HuH-7 (cell line): ENCODE measurements around the gene NFE2L1.
"Not testable (repeated sequence)": the region's sequence is repeated elsewhere in the genome, so short reads cannot be mapped to it uniquely, and the experiment has no call there.

Experiments
- DNase-seq: peaks from one replicate; pipeline ENCODE4 v3.0.0; 2011; ENCODE audit warnings: low spot score

Gene NFE2L1

DNA sequence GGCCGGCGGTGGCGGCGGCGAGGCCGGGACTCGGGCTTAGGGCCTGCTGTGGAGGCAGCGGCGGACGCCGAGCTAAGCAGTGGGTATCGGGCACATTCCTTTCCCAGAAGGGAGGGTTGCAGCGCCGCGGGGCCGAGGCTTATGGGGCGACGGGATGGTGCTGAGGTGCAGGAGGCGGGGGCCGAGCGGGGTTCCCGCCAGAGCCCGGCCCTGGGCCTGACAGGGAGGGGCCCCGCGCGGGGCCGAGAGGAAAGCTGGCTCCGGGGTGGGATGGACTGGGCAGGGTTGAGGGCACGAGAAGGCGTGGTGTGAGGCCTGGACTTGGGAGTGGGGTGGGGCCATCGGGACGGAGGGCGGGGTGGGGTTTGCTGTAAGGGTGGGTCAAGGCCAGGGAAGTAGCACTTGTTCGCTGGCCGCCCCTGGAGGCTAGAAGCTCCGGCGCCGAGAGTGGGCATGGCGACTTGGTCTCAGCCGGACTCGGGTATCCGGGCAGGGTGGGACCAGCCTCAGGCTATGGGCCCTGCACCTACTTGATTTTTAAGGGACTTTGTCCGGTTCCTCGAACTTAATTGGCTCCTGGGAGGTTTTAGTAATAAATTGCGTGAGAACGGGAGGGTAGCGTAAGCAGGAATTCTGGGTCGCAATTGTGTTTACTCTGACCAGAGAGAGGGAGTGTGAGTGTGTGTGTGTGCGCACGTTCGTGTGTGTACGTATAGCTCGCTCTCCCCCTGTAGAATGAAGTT lies 396 bp downstream of the NFE2L1 start:
- peak; percentile 95 for DNase-seq

- DNase-seq: no peak
Measured at GRCh38 chr17:48051283-48051682, 3.1 kb downstream of the NFE2L1 start.

GRCh38 chr17:48051706-48052486 lies 3.7 kb downstream of the NFE2L1 start:
- DNase-seq: no peak

DNA sequence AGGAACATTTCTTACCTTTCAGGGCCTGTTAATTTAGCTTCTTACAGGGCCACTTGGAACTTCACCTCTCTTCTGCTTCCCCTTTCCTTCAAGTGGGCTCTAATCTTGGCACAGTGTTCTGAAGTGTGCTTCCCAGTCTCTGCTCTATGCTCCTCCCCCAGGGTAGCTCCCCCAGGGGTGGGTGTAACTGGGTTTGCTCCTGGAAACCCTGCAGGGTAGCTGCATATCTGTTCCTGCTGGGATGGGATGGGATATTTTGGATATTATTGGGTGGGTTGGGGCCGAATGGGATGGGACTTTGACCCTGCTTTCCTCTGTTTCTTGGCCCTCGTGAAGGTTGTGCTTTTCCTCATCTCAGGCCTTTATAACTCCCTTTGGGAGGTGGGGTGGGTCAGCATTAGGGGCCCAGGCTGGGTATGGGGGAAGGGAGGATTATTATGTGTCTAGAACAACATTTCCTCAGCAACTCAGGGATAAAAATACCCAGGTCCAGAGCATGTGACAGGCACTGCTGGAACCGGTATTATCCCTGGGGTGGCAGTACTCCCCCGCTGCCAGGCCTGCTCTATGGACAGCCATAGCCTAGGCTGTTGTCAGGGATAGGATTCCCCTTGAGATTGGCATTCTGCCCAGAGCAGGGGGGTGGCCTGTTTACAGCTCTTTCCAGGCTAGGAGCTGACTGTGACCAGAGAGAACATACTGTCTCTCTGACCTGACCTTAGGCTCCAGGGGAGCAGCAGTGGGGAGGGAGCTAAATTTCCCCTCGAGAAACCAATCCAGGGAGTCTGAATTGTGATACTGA lies 5.0 kb downstream of the NFE2L1 start:
- DNase-seq: no peak

- no peak for DNase-seq
Measured at GRCh38 chr17:48053758-48054237, 5.6 kb downstream of the NFE2L1 start.

- DNase-seq: no peak
Measured at GRCh38 chr17:48054238-48055185, 6.4 kb downstream of the NFE2L1 start.

DNA sequence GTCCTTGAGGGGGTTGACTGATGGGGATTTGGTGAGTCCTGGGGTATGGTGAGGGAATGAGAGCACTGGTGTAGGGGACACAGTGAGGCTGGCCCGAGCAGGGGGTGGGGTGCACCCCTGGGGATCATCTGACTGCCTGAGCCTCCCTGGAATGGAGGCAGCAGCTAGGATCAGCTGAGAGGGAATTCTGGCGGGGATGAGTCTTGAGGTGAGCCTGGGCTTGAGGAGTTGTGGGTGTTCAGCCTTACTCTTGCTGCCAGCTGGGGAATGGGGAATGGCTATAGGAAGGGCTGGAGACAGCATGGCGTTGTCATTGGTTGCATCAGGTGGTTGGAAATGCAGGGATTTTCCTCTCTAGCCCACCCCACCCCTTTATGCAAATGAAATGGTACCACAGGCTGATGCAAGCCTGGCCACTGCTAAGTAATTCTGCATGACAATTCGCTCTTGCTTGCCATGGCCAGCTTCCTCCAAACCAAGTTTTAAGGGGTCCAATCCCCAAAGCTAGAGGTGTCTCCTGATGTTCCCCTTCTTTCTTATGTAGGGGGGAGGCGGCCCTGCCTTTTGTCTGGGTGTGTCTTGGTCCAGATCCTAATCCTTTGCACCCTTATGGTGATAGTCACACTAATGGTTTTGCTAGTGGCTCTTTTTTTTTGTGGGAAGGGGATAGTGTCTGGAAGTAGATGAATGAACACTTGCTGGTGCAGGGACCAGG lies 7.5 kb downstream of the NFE2L1 start:
- peak; percentile 64 for DNase-seq

- DNase-seq: no peak
Measured at GRCh38 chr17:48056246-48056745, 8.1 kb downstream of the NFE2L1 start.

DNA sequence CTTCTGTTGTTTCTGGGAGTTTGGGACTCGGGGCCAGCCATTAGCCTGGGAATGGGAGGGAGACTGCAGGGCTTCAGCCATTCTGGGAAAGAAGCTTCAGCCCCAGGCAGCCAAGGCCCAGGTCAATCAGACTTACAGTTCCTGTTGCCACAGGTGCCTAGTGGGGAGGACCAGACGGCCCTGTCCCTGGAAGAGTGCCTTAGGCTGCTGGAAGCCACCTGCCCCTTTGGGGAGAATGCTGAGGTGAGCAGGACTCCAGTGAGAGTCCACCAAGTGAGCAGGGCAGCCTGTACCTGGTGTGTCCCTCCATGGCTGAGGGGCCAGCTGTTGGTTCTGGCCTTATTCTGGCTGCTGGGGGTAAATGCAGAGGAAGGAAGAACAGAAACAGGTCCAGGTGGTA lies 8.7 kb downstream of the NFE2L1 start:
- DNase-seq: no peak

- DNase-seq: no peak
Measured at GRCh38 chr17:48057626-48058025, 9.5 kb downstream of the NFE2L1 start.

DNA sequence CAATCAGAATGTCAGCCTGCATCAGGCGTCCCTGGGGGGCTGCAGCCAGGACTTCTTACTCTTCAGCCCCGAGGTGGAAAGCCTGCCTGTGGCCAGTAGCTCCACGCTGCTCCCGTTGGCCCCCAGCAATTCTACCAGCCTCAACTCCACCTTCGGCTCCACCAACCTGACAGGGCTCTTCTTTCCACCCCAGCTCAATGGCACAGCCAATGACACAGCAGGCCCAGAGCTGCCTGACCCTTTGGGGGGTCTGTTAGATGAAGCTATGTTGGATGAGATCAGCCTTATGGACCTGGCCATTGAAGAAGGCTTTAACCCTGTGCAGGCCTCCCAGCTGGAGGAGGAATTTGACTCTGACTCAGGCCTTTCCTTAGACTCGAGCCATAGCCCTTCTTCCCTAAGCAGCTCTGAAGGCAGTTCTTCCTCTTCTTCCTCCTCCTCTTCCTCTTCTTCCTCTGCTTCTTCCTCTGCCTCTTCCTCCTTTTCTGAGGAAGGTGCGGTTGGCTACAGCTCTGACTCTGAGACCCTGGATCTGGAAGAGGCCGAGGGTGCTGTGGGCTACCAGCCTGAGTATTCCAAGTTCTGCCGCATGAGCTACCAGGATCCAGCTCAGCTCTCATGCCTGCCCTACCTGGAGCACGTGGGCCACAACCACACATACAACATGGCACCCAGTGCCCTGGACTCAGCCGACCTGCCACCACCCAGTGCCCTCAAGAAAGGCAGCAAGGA lies 10.4 kb downstream of the NFE2L1 start:
- no peak for DNase-seq

- no peak for DNase-seq
Measured at GRCh38 chr17:48059125-48059668, 11.0 kb downstream of the NFE2L1 start.

GRCh38 chr17:48060249-48060648 lies 12.1 kb downstream of the NFE2L1 start:
- DNase-seq: no peak

DNA sequence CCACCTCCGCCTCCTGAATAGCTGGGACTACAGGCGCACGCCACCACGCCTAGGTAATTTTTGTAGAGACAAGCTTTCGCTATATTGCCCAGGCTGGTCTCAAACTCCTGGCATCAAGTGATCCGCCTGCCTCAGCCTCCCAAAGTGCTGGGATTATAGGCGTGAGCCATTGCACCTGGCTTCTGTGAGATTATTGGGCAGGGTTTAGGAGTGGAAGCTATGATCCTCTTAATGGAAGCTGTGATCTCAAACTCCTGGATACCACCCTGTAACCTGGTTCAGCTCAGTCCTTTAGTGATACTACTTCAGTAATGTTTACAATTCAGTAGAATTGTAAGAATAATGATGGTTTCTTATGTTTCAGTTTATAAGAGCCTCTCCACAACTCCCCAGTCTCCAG lies 14.1 kb downstream of the NFE2L1 start:
- DNase-seq: no peak

DNA sequence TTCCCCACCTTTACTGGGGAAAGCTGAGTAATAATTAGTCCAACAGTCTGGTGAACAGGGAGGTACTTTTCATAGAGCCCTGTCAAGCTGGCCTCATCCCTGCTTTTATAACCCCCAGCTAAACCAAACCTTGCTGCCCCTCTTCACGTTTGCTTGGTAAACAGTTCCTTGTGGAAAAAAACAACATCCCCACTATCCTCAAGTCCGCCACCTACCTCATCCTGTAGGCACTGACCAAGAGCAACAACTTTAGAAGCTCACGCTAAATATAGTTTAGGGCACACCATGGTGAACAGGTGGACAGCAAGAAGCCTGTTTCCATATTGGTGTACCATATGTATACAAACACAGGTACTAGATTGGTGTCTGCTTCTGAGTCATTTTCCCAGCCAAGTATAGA lies 16.5 kb downstream of the NFE2L1 start:
- DNase-seq: no peak

GRCh38 chr17:48066192-48066591 lies 18.0 kb downstream of the NFE2L1 start:
- no peak for DNase-seq

GRCh38 chr17:48066656-48067055 lies 18.5 kb downstream of the NFE2L1 start:
- DNase-seq: no peak

- DNase-seq: no peak
Measured at GRCh38 chr17:48067245-48067644, 19.1 kb downstream of the NFE2L1 start.

GRCh38 chr17:48067808-48068207 lies 19.6 kb downstream of the NFE2L1 start:
- not testable (repeated sequence) for DNase-seq
